T-helper 2 cell treated with Interferon-gamma antibody and Interleukin-4, amounts not matched to agents 5 μg/mL and 100 μg/mL, for 36 hours (primary cell): Measurements from ENCODE around the gene KCNK10.

Source experiments
- DNase-seq: peaks from one replicate; pipeline ENCODE4 v3.0.0; 2021; ENCODE audit warnings: low spot score
- H3K27ac Mint-ChIP-seq: one replicate; pipeline ENCODE4 v1.8.0; 2021; ENCODE audit warnings: mild to moderate bottlenecking, mixed read lengths
- H3K27me3 Mint-ChIP-seq: one replicate; pipeline ENCODE4 v1.8.0; 2021; ENCODE audit warnings: low read depth, mixed read lengths
- H3K36me3 Mint-ChIP-seq: one replicate; pipeline ENCODE4 v1.8.0; 2021; ENCODE audit warnings: low read depth, mixed read lengths
- H3K4me1 Mint-ChIP-seq: one replicate; pipeline ENCODE4 v1.8.0; 2021; ENCODE audit warnings: low read depth, mixed read lengths
- H3K4me3 Mint-ChIP-seq: one replicate; pipeline ENCODE4 v1.8.0; 2022; ENCODE audit warnings: mild to moderate bottlenecking, moderate library complexity, mixed read lengths
- H3K9me3 Mint-ChIP-seq: one replicate; pipeline ENCODE4 v1.8.0; 2021; ENCODE audit warnings: mixed read lengths

The KCNK10 gene

DNA sequence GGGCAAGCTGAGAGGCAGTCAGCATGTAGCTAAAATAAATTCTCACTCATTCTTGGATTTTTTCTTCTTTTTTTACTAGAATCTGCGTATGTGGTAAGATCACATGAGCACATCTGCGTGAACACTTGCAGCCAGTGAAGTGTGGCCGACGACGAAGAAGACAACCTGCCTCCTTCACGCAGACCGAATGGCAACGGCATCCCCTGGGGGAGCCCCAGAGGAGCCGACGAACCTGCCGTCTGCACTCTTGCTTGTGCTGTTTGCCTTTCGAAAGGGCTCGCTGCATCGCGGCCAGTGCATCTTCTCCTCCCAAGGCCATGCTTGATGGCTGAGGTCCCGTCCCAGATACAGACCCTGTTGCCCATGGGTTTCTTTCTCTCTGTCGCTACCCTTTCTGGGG lies 113.8 kb downstream of the KCNK10 start:
- Mint-ChIP-seq H3K4me3 (no peak overlapping the region), H3K36me3 (no peaks in the 10 kb centered on the region), H3K9me3 (no peaks in the 10 kb centered on the region)

GRCh38 chr14:88208858-88209257 lies 114.2 kb downstream of the KCNK10 start:
- H3K4me1 Mint-ChIP-seq = no peaks in the 10 kb centered on the region
- DNase-seq = no peak
- H3K36me3 Mint-ChIP-seq = no peaks in the 10 kb centered on the region
- no peak overlapping the region for H3K4me3 Mint-ChIP-seq
- peaks cover 3% of the 10 kb centered on the region for H3K27me3 Mint-ChIP-seq
- H3K9me3 Mint-ChIP-seq = no peaks in the 10 kb centered on the region
- H3K27ac Mint-ChIP-seq = no peak overlapping the region

More for the DNA sequence above, 113.8 kb downstream of the KCNK10 start:
- H3K4me1 Mint-ChIP-seq = no peaks in the 10 kb centered on the region
- H3K27me3 Mint-ChIP-seq = peaks cover 3% of the 10 kb centered on the region
- no peak overlapping the region for H3K27ac Mint-ChIP-seq
- no peak for DNase-seq

DNA sequence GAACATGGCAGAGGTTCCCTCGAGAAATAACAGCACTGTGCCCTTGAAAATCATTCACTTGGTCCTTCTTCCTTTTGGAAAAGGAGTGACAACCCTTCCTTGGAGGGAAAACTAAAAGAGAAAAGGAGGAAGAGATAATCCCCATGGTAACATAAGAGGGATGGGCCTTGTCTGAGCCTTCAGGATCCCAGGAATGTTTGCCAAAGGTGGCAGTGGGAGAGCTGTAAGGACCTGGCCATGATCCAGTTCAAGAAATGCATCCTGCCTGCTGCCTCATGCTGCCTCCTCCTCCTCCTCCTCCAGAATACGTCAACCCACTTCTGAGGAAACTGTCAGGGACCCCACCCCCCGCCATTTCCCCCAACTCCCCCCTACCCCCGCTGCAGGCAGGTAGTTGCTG lies 118.8 kb downstream of the KCNK10 start:
- no peaks in the 10 kb centered on the region for H3K36me3 Mint-ChIP-seq
- H3K27ac Mint-ChIP-seq = no peak overlapping the region
- peaks cover 2% of the 10 kb centered on the region for H3K27me3 Mint-ChIP-seq
- no peak overlapping the region for H3K4me3 Mint-ChIP-seq
- no peaks in the 10 kb centered on the region for H3K9me3 Mint-ChIP-seq
- H3K4me1 Mint-ChIP-seq = no peaks in the 10 kb centered on the region
- DNase-seq = no peak

GRCh38 chr14:88203291-88203690 lies 119.8 kb downstream of the KCNK10 start:
- DNase-seq = no peak
- Mint-ChIP-seq H3K27ac (no peak overlapping the region), H3K9me3 (no peaks in the 10 kb centered on the region), H3K4me3 (no peak overlapping the region), H3K36me3 (no peaks in the 10 kb centered on the region), H3K4me1 (no peaks in the 10 kb centered on the region), H3K27me3 (peaks cover 2% of the 10 kb centered on the region)

- Mint-ChIP-seq H3K36me3 (no peaks in the 10 kb centered on the region), H3K27me3 (peaks cover 2% of the 10 kb centered on the region), H3K4me1 (no peaks in the 10 kb centered on the region), H3K9me3 (no peaks in the 10 kb centered on the region), H3K4me3 (no peak overlapping the region), H3K27ac (no peak overlapping the region)
- DNase-seq = no peak
Observed at GRCh38 chr14:88202286-88202685, 120.8 kb downstream of the KCNK10 start.

DNA sequence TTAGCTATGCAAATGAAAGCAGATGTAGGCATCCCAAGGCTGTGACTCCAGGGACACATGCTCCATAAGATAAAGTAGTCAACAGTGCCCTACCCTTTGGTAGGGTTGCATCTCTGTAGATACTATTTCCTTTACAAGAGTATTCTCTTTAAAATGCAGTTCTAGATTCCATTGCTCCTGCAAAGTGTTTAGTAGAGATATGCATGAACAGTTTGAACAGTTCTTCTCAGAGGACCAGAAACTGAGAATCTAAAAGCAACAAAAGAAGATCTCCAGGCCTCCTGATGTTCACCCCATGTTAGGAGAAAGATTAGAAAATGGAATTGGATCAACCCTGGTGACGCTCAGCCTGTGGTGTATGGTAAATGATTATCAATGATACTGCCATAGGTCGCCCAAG lies 121.2 kb downstream of the KCNK10 start:
- no peak for DNase-seq
- H3K9me3 Mint-ChIP-seq = no peaks in the 10 kb centered on the region
- peaks cover 2% of the 10 kb centered on the region for H3K27me3 Mint-ChIP-seq
- no peaks in the 10 kb centered on the region for H3K36me3 Mint-ChIP-seq
- H3K27ac Mint-ChIP-seq = no peak overlapping the region
- no peak overlapping the region for H3K4me3 Mint-ChIP-seq
- H3K4me1 Mint-ChIP-seq = no peaks in the 10 kb centered on the region

DNA sequence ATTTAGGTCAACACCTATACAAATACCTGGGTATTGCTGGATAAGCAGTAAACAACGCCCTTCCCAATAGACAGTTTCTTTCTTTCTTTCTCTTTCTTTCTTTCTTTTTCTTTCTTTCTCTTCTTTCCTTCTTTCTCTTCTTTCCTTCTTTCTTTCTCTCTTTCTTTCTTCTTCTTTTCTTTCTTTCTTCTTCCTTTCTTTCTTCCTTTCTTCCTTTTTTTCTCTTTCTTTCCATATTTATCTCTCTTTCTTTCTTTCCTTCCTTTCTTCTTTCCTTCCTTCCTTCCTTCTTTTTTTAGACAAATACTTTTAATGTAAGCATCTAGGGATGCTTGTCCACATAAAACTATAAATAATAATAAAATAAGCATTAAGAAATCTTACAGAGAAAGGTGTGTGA lies 123.2 kb downstream of the KCNK10 start:
- H3K27me3 Mint-ChIP-seq = peaks cover 5% of the 10 kb centered on the region
- no peak for DNase-seq
- H3K9me3 Mint-ChIP-seq = no peaks in the 10 kb centered on the region
- no peak overlapping the region for H3K4me3 Mint-ChIP-seq
- H3K36me3 Mint-ChIP-seq = no peaks in the 10 kb centered on the region
- no peak overlapping the region for H3K27ac Mint-ChIP-seq
- no peaks in the 10 kb centered on the region for H3K4me1 Mint-ChIP-seq

- H3K4me3 Mint-ChIP-seq = no peak overlapping the region
- no peaks in the 10 kb centered on the region for H3K4me1 Mint-ChIP-seq
- H3K27me3 Mint-ChIP-seq = peaks cover 7% of the 10 kb centered on the region
- no peak overlapping the region for H3K27ac Mint-ChIP-seq
- H3K9me3 Mint-ChIP-seq = no peaks in the 10 kb centered on the region
- no peak for DNase-seq
- no peaks in the 10 kb centered on the region for H3K36me3 Mint-ChIP-seq
Observed at GRCh38 chr14:88198446-88198845, 124.6 kb downstream of the KCNK10 start.

DNA sequence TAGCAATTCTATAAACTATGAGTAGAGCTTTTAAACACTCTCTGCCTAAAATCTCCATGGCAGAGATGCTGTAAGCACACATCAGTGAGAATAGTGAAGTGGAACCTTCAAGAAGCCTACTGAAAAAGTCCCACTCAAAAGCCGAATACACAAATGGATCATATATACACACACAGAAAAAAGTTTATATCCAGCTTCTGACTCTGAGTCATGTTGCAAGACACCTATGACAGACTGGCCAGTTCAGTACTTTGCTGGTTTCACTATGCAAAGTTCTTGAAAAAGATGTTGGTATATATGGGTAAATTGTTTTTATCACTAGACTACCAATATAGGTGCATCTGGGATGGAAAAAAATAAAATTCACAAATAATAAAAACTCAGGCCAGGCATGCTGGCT lies 126.1 kb downstream of the KCNK10 start:
- H3K27ac Mint-ChIP-seq = no peak overlapping the region
- no peak overlapping the region for H3K4me3 Mint-ChIP-seq
- no peaks in the 10 kb centered on the region for H3K9me3 Mint-ChIP-seq
- H3K27me3 Mint-ChIP-seq = peaks cover 10% of the 10 kb centered on the region
- no peak for DNase-seq
- no peaks in the 10 kb centered on the region for H3K36me3 Mint-ChIP-seq
- no peaks in the 10 kb centered on the region for H3K4me1 Mint-ChIP-seq

DNA sequence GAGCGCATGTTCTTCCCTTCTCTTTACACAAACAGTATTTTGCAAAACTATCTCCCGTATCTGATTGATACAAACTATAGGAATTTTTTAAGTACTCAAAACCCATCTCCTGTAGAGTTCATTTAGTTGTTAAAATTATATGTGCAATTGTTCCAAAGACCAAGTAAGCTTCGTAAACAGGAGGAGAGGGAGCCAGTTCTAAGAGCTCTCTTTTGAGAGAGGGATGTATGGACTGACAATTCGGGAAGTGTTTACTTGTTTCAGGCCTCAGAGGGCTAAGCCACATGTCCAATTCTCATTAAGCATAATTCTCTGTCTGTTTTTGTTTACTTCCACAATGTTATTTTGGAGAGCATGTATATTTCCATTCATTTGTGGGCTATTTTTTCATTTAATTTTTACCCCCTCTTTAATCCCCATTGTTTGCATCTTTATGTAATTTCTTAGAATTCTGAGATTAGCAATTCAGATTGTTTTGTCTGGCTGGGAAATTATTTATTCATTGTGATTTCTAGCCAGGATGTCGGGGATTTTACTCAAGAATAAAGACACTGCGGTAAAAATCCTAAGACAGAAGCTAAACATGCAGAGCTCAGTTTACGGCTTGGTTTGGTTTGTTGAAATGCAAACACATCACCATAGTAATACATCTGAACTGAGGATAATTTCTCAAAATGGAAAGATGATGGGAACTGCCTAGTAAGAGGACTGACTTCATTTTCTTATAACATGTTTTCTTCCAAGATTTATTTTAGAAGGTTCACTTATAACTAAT lies 126.8 kb downstream of the KCNK10 start:
- no peak for DNase-seq
- H3K27me3 Mint-ChIP-seq = peaks cover 10% of the 10 kb centered on the region

DNA sequence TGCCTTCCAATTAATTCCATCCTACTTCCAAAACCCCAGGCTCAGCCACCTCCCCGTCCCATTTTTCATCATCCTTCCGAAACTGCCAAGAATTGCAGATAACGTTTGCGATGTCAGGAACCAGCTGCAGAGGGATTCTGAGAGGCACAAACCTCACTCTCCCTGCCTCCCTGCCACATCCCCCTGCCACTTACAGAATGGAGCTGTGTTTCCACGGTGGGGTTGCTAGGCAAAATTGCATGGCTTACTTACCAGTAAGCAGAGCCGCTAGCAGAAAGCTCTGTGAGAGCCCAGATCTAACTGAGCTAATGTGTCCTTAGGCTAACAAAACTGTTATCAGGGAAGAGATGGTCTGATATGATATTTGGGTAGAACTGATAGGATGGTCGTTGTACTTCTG lies 127.4 kb downstream of the KCNK10 start:
- H3K4me1 Mint-ChIP-seq = no peaks in the 10 kb centered on the region
- H3K4me3 Mint-ChIP-seq = no peak overlapping the region
- H3K36me3 Mint-ChIP-seq = no peaks in the 10 kb centered on the region
- H3K27me3 Mint-ChIP-seq = peaks cover 10% of the 10 kb centered on the region
- no peaks in the 10 kb centered on the region for H3K9me3 Mint-ChIP-seq
- H3K27ac Mint-ChIP-seq = no peak overlapping the region
- no peak for DNase-seq

More for the DNA sequence above, 126.8 kb downstream of the KCNK10 start:
- Mint-ChIP-seq H3K9me3 (no peaks in the 10 kb centered on the region), H3K36me3 (no peaks in the 10 kb centered on the region), H3K4me3 (no peak overlapping the region), H3K27ac (no peak overlapping the region), H3K4me1 (no peaks in the 10 kb centered on the region)

DNA sequence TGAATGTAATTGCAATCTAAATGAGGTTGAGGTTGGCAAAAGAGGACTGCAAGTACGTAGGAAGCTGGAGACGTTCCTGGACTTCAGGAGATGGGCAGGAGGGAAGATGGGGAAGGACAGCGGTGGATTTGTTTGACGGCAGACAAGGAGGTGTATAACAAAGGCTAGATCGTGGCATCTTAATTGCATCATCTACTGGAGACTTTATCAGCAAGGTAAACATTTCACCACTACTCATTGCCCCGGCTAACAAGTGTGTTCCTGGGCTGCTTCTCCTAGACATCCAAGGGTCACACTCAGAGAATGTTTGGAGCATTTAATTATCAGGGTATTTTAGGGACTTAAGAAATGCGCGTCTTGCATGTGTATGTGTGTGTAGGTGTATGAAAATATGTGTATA lies 128.5 kb downstream of the KCNK10 start:
- Mint-ChIP-seq H3K4me1 (no peaks in the 10 kb centered on the region), H3K4me3 (no peak overlapping the region), H3K27me3 (peaks cover 10% of the 10 kb centered on the region), H3K9me3 (no peaks in the 10 kb centered on the region), H3K27ac (no peak overlapping the region), H3K36me3 (no peaks in the 10 kb centered on the region)
- no peak for DNase-seq

- Mint-ChIP-seq H3K27ac (no peak overlapping the region), H3K4me3 (no peak overlapping the region), H3K4me1 (peaks cover 4% of the 10 kb centered on the region), H3K9me3 (no peaks in the 10 kb centered on the region), H3K27me3 (peaks cover 13% of the 10 kb centered on the region), H3K36me3 (no peaks in the 10 kb centered on the region)
- DNase-seq = no peak
Observed at GRCh38 chr14:88191605-88192004, 131.5 kb downstream of the KCNK10 start.

DNA sequence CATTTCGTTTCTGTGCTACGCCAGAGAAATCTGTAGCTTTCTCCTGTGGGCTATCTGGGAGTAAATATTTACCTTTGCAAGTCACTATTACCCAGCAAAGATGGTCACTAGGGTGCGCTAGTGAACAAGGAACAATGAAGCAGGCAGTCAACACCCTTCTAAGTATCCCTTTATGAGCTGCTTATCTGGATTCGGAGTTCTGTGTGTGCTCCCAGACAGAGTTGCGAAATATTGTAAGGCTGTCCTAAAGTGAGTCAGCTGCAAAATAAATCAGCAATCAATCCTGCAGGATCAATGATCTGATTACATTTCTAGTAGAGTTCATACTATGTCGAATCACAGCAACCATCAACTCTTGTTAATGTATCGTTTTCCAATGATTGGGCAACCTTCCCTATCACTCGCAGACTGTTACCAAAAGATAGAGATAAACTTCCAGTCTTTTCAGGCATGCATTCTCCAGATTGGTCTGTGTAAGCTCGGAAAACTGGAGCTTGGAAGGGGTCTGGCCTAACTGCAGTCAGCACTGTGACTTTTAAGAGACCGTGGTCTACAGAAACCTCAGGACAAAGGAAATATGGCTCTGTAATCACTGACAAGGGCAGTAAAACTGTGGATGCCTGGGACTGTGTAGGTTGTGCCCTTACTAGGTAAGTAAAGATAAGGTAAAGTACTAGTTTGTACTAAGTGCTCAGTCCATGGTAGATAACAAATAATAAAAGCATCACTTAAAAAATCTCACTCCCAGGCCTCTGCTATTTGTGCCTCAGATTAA lies 133.5 kb downstream of the KCNK10 start:
- Mint-ChIP-seq H3K36me3 (no peaks in the 10 kb centered on the region), H3K9me3 (no peaks in the 10 kb centered on the region), H3K4me1 (peaks cover 4% of the 10 kb centered on the region), H3K27me3 (peaks cover 9% of the 10 kb centered on the region), H3K27ac (no peak overlapping the region), H3K4me3 (peak overlapping the region; percentile 58)
- DNase-seq = peak; percentile 27
